ENCODE measurements around the gene SH3PXD2B. TPM values are rescaled to one million over a fixed set of nuclear protein-coding genes. Genes with fewer than 3 reads are reported as not detected.

Gene SH3PXD2B
- total RNA-seq, 1 experiment from 2014 or later: 64.1 TPM

DNA sequence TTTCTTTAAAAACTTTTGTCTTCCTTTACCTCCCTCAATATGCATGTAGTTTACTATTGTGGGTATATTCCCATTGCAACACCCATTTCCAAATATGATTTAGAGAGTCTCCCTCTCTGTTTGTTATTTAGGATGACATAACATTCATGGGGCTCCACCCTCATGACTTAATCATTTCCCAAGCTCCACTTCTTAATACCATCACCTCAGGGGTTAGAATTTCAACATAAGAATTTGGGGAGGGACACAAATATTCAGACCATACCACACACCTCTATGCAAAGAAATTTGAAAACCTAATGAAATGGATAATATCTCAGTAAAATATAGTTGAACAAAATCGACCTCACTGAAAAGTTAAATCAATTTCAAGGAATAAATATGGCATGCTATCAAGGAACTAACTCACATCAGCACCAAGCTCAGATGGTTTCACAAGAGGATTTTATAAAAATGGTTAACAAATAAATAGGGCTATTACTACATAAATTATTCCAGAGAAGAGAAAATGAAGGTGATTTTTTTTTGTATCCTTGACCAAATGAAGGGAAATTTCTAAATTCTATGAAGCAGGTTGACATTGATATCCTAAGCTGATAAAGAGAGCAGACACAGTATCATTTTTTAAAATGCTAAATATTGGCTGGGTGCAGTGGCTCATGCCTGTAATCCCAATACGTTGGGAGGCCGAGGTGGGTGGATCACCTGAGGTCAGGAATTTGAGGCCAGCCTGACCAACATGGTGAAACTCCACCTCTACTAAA lies 150.6 kb downstream of the SH3PXD2B start:
- no peak overlapping the region for H3K4me3 Mint-ChIP-seq
- H3K9me3 Mint-ChIP-seq: peaks cover 13% of the 10 kb centered on the region
- ATAC-seq (no peak), DNase-seq (ENCODE audit: low spot score) (no peak)
- H3K36me3 Mint-ChIP-seq: peaks cover 10% of the 10 kb centered on the region
- peaks cover 5% of the 10 kb centered on the region for H3K27me3 Mint-ChIP-seq (ENCODE audit: low read depth)
- H3K4me1 Mint-ChIP-seq: no peaks in the 10 kb centered on the region; the same call in 1 of the 2 replicates
- ChIA-PET CTCF (interaction anchor here (0.6 to 2.5 kb wide), 6 partner anchors 10 to 245 kb away, joined by 3 to 10 read pairs (median 5); no protein-coding TSS in a partner anchor), POLR2A (interaction anchor here (0.7 kb wide), 2 partner anchors 229 to 323 kb away, joined by 7 read pairs; no protein-coding TSS in a partner anchor)
- TF ChIP-seq ZNF671 (CRISPR knock-in tag; IDR thresholded peaks at IDR 0.05): no peak
- TF ChIP-seq, protein P1, sequence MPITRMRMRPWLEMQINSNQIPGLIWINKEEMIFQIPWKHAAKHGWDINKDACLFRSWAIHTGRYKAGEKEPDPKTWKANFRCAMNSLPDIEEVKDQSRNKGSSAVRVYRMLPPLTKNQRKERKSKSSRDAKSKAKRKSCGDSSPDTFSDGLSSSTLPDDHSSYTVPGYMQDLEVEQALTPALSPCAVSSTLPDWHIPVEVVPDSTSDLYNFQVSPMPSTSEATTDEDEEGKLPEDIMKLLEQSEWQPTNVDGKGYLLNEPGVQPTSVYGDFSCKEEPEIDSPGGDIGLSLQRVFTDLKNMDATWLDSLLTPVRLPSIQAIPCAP (CRISPR knock-in tag; IDR thresholded peaks at IDR 0.05): no peak
- TF ChIP-seq, protein P2, sequence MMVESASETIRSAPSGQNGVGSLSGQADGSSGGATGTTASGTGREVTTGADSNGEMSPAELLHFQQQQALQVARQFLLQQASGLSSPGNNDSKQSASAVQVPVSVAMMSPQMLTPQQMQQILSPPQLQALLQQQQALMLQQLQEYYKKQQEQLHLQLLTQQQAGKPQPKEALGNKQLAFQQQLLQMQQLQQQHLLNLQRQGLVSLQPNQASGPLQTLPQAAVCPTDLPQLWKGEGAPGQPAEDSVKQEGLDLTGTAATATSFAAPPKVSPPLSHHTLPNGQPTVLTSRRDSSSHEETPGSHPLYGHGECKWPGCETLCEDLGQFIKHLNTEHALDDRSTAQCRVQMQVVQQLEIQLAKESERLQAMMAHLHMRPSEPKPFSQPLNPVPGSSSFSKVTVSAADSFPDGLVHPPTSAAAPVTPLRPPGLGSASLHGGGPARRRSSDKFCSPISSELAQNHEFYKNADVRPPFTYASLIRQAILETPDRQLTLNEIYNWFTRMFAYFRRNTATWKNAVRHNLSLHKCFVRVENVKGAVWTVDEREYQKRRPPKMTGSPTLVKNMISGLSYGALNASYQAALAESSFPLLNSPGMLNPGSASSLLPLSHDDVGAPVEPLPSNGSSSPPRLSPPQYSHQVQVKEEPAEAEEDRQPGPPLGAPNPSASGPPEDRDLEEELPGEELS (CRISPR knock-in tag; IDR thresholded peaks at IDR 0.05): no peak
- TF ChIP-seq NFATC4 (CRISPR knock-in tag; IDR thresholded peaks at IDR 0.05): no peak
- no peak for TF ChIP-seq NFE2L1 (CRISPR knock-in tag; IDR thresholded peaks at IDR 0.05)
- no peak for TF ChIP-seq OVOL2 (CRISPR knock-in tag; IDR thresholded peaks at IDR 0.05; ENCODE audit: borderline replicate concordance)
- TF ChIP-seq IRF2 (CRISPR knock-in tag; IDR thresholded peaks at IDR 0.05; ENCODE audit: borderline replicate concordance, low read depth): no peak
- TF ChIP-seq, protein P3, sequence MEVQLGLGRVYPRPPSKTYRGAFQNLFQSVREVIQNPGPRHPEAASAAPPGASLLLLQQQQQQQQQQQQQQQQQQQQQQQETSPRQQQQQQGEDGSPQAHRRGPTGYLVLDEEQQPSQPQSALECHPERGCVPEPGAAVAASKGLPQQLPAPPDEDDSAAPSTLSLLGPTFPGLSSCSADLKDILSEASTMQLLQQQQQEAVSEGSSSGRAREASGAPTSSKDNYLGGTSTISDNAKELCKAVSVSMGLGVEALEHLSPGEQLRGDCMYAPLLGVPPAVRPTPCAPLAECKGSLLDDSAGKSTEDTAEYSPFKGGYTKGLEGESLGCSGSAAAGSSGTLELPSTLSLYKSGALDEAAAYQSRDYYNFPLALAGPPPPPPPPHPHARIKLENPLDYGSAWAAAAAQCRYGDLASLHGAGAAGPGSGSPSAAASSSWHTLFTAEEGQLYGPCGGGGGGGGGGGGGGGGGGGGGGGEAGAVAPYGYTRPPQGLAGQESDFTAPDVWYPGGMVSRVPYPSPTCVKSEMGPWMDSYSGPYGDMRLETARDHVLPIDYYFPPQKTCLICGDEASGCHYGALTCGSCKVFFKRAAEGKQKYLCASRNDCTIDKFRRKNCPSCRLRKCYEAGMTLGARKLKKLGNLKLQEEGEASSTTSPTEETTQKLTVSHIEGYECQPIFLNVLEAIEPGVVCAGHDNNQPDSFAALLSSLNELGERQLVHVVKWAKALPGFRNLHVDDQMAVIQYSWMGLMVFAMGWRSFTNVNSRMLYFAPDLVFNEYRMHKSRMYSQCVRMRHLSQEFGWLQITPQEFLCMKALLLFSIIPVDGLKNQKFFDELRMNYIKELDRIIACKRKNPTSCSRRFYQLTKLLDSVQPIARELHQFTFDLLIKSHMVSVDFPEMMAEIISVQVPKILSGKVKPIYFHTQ (CRISPR knock-in tag; IDR thresholded peaks at IDR 0.05): no peak
- no peak for TF ChIP-seq ELF4 (CRISPR knock-in tag; IDR thresholded peaks at IDR 0.05; ENCODE audit: low read depth)
- TF ChIP-seq SP1 (CRISPR knock-in tag; conservative IDR thresholded peaks at IDR 0.05): no peak
- TF ChIP-seq, protein P4, sequence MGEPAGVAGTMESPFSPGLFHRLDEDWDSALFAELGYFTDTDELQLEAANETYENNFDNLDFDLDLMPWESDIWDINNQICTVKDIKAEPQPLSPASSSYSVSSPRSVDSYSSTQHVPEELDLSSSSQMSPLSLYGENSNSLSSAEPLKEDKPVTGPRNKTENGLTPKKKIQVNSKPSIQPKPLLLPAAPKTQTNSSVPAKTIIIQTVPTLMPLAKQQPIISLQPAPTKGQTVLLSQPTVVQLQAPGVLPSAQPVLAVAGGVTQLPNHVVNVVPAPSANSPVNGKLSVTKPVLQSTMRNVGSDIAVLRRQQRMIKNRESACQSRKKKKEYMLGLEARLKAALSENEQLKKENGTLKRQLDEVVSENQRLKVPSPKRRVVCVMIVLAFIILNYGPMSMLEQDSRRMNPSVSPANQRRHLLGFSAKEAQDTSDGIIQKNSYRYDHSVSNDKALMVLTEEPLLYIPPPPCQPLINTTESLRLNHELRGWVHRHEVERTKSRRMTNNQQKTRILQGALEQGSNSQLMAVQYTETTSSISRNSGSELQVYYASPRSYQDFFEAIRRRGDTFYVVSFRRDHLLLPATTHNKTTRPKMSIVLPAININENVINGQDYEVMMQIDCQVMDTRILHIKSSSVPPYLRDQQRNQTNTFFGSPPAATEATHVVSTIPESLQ (CRISPR knock-in tag; IDR thresholded peaks at IDR 0.05): no peak
- H3K27ac Mint-ChIP-seq: no peak overlapping the region

DNA sequence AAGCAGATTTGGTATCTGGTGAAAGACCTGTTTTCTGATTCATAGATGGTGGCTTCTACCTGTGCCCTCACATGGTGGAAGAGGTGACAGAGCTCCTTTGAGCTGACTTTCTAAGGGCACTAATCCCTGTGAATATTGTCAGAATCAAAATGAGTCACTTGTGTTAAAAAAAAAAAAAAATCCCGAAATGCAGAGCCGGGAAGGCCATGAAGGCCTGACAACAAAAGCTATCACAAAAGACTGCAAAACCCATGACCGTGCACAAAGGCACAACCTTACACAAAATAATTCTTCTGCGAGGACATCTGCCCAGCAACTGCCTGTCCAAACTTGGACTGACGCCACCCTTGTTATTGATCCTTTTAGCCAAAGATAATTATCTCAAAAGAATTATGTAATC lies 151.2 kb downstream of the SH3PXD2B start:
- CTCF ChIA-PET: interaction anchor here (0.8 to 2.5 kb wide), 4 partner anchors 10 to 244 kb away, joined by 3 to 9 read pairs (median 4); no protein-coding TSS in a partner anchor
- ATAC-seq: no peak
- POLR2A ChIA-PET: no interaction called here
- TF ChIP-seq, protein P5, sequence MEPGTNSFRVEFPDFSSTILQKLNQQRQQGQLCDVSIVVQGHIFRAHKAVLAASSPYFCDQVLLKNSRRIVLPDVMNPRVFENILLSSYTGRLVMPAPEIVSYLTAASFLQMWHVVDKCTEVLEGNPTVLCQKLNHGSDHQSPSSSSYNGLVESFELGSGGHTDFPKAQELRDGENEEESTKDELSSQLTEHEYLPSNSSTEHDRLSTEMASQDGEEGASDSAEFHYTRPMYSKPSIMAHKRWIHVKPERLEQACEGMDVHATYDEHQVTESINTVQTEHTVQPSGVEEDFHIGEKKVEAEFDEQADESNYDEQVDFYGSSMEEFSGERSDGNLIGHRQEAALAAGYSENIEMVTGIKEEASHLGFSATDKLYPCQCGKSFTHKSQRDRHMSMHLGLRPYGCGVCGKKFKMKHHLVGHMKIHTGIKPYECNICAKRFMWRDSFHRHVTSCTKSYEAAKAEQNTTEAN (CRISPR knock-in tag; IDR thresholded peaks at IDR 0.05): no peak
- no peak for TF ChIP-seq GRHL2 (CRISPR knock-in tag; IDR thresholded peaks at IDR 0.05; ENCODE audit: insufficient replicate concordance, severe bottlenecking)
- TF ChIP-seq FOXJ3 (CRISPR knock-in tag; IDR thresholded peaks at IDR 0.05; ENCODE audit: borderline replicate concordance): no peak
- TF ChIP-seq, protein P6, sequence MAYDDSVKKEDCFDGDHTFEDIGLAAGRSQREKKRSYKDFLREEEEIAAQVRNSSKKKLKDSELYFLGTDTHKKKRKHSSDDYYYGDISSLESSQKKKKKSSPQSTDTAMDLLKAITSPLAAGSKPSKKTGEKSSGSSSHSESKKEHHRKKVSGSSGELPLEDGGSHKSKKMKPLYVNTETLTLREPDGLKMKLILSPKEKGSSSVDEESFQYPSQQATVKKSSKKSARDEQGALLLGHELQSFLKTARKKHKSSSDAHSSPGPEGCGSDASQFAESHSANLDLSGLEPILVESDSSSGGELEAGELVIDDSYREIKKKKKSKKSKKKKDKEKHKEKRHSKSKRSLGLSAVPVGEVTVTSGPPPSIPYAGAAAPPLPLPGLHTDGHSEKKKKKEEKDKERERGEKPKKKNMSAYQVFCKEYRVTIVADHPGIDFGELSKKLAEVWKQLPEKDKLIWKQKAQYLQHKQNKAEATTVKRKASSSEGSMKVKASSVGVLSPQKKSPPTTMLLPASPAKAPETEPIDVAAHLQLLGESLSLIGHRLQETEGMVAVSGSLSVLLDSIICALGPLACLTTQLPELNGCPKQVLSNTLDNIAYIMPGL (CRISPR knock-in tag; IDR thresholded peaks at IDR 0.05): no peak
- TF ChIP-seq, protein P7, sequence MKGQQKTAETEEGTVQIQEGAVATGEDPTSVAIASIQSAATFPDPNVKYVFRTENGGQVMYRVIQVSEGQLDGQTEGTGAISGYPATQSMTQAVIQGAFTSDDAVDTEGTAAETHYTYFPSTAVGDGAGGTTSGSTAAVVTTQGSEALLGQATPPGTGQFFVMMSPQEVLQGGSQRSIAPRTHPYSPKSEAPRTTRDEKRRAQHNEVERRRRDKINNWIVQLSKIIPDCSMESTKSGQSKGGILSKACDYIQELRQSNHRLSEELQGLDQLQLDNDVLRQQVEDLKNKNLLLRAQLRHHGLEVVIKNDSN (CRISPR knock-in tag; IDR thresholded peaks at IDR 0.05): no peak
- TF ChIP-seq, protein P3 (CRISPR knock-in tag; IDR thresholded peaks at IDR 0.05): no peak
- no peak for TF ChIP-seq SMAD4 (CRISPR knock-in tag; IDR thresholded peaks at IDR 0.05)

More for the DNA sequence above, 151.2 kb downstream of the SH3PXD2B start:
- Mint-ChIP-seq H3K27ac (no peak overlapping the region), H3K4me1 (no peaks in the 10 kb centered on the region; the same call in 1 of the 2 replicates), H3K36me3 (peaks cover 10% of the 10 kb centered on the region), H3K9me3 (peaks cover 13% of the 10 kb centered on the region), H3K27me3 (ENCODE audit: low read depth) (peaks cover 5% of the 10 kb centered on the region), H3K4me3 (no peak overlapping the region)
- no peak for DNase-seq (ENCODE audit: low spot score)
